GM18858 (cell line): ENCODE data around the gene TKT.

Experiments
- ATAC-seq: cut with Tn5 transposase; IDR thresholded peaks from one replicate; pipeline ENCODE4 v1.9.1; 2021; ENCODE audit not compliant: unreplicated experiment

The TKT gene

GRCh38 chr3:53225651-53226050 is 30.2 kb downstream of the TKT start:
- ATAC-seq: no peak

- ATAC-seq: no peak
Measured at GRCh38 chr3:53225181-53225580, 30.6 kb downstream of the TKT start.

- no peak for ATAC-seq
Measured at GRCh38 chr3:53224536-53224935, 31.3 kb downstream of the TKT start.

GRCh38 chr3:53224026-53224425 is 31.8 kb downstream of the TKT start:
- no peak for ATAC-seq

GRCh38 chr3:53223541-53223966 is 32.3 kb downstream of the TKT start:
- ATAC-seq: no peak

- ATAC-seq: no peak
Measured at GRCh38 chr3:53223025-53223424, 32.8 kb downstream of the TKT start.

GRCh38 chr3:53222183-53222901 is 33.5 kb downstream of the TKT start:
- ATAC-seq: no peak

- ATAC-seq: no peak
Measured at GRCh38 chr3:53221827-53222182, 34.0 kb downstream of the TKT start.

GRCh38 chr3:53221345-53221744 is 34.5 kb downstream of the TKT start:
- no peak for ATAC-seq

GRCh38 chr3:53219895-53220483 is 35.8 kb downstream of the TKT start:
- no peak for ATAC-seq

GRCh38 chr3:53218131-53218530 is 37.7 kb downstream of the TKT start:
- no peak for ATAC-seq

GRCh38 chr3:53217175-53217574 is 38.6 kb downstream of the TKT start:
- ATAC-seq: no peak

GRCh38 chr3:53216723-53217122 is 39.1 kb downstream of the TKT start:
- no peak for ATAC-seq

GRCh38 chr3:53215816-53216215 is 40.0 kb downstream of the TKT start:
- ATAC-seq: no peak

- ATAC-seq: no peak
Measured at GRCh38 chr3:53213276-53213675, 42.5 kb downstream of the TKT start.

- no peak for ATAC-seq
Measured at GRCh38 chr3:53211706-53212702, 43.8 kb downstream of the TKT start.

GRCh38 chr3:53202331-53203015 is 53.3 kb downstream of the TKT start:
- ATAC-seq: no peak

- ATAC-seq: no peak
Measured at GRCh38 chr3:53200501-53201498, 55.0 kb downstream of the TKT start.

- no peak for ATAC-seq
Measured at GRCh38 chr3:53199834-53200233, 56.0 kb downstream of the TKT start.

- ATAC-seq: no peak
Measured at GRCh38 chr3:53198996-53199395, 56.8 kb downstream of the TKT start.
